Measurements from ENCODE around the gene FES. TPM values are rescaled to one million over a fixed set of nuclear protein-coding genes. Genes with fewer than 3 reads are reported as not detected.
"Not testable (repeated sequence)": the region's sequence is repeated elsewhere in the genome, so short reads cannot be mapped to it uniquely, and the experiment has no call there.

FES gene
- total RNA-seq, 2 experiments from 2014 or later, result 12.2 to 15.6 TPM

DNA sequence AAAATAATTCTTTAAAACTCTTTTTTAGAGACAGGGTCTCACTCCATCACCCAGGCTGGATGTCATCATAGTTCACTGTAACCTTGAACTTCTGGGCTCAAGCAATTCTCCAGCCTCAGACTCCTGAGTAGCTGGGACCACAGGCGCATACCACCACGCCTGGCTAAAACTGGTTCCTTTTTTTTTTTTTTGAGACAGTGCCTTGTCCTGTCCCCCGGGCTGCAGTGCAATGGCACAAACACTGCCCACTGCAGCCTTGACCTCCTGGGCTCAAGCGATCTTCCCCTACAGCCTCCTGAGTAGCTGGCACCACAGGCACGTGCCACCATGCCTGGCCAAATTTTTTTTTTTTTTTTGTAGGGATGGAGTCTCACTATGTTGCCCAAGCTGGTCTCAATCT lies 39.6 kb upstream of the FES start:
- intact Hi-C loops (cut with DNase I, micrococcal nuclease), result no loop called here
- no peak for DNase-seq
- H3K4me3 Mint-ChIP-seq, result no peak overlapping the region
- H3K4me1 Mint-ChIP-seq, result peaks cover 33% of the 10 kb centered on the region
- ATAC-seq, result no peak
- POLR2A ChIA-PET, result interaction anchor here (0.5 to 1.2 kb wide), 6 partner anchors 15 to 255 kb away, joined by 3 to 5 read pairs (median 4); partner anchors contain the start of gene SV2B
- no peaks in the 10 kb centered on the region for H3K27me3 Mint-ChIP-seq
- H3K9me3 Mint-ChIP-seq (ENCODE audit: low read depth), result no peaks in the 10 kb centered on the region
- peak overlapping the region; percentile 83 for H3K27ac Mint-ChIP-seq
- H3K36me3 Mint-ChIP-seq (ENCODE audit: low read depth), result peaks cover 17% of the 10 kb centered on the region
- CTCF ChIA-PET, result interaction anchor here (1.8 kb wide), 1 partner anchor 15 kb away, joined by 7 read pairs; no protein-coding TSS in a partner anchor

DNA sequence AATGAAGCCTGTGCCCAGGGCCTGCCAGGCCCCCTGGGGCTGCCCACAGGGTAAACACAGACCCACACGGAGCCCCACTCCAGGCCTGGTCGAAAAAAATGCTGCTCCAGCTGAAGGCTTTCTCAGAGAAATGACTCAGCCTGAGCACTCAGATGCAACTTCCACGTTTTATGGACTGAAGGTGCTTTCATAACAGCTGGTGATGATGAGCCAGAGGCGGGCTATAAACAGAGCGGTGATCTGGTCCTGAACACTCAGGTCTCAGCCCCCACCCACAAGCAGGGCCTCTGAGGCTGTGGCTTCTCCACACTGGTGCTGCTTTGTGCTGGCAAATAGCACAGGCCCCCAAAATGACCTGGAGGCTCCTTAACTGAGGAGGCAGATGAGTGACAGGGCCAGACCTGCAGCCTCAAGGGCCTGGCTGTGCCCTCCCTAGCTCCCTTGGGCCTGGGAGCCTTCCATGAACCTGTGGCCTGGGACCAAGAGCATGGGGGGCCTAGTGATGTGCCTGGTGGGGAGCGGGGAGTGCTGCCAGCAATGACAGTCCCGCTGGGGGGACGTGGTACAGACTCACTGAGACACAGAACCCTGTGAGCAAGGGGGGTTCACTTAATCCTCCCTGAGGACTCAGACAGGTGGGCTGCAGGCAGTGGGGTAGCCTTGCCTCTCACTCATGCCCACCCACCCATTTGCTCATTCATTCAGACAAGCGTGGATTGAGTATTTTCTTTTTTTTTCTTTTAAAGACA lies 38.9 kb upstream of the FES start:
- Mint-ChIP-seq H3K4me1 (peaks cover 26% of the 10 kb centered on the region), H3K27ac (peak overlapping the region; percentile 83), H3K9me3 (ENCODE audit: low read depth) (no peaks in the 10 kb centered on the region), H3K27me3 (no peaks in the 10 kb centered on the region), H3K4me3 (no peak overlapping the region), H3K36me3 (ENCODE audit: low read depth) (peaks cover 12% of the 10 kb centered on the region)
- DNase-seq, result peak; percentile 86
- intact Hi-C loops (cut with DNase I, micrococcal nuclease), result no loop called here
- ATAC-seq, result peak; percentile 98
- ChIA-PET CTCF (interaction anchor here (0.6 to 1.8 kb wide), 3 partner anchors 16 to 600 kb away, joined by 4 to 7 read pairs (median 4); no protein-coding TSS in a partner anchor), POLR2A (interaction anchor here (0.5 to 1.2 kb wide), 5 partner anchors 15 to 254 kb away, joined by 3 to 5 read pairs (median 4); partner anchors contain the start of gene SV2B)

DNA sequence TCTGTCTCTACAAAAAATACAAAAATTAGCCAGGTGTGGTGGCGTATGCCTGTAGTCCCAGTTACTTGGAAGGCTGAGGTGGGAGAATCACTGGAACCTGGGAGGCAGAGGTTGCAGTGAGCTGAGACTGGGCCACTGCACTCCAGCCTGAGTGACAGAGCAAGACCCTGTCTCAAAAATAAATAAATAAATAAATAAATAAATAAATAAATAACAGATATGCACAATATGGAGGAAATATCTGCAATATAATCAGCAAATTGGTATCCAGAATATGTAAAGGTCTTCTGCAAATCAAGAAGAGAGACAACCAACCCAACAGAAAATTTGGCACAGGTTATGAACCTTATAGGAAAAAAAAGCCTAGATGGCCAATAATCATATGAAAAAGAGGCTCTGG lies 34.9 kb upstream of the FES start:
- ChIA-PET CTCF (interaction anchor here (1.0 kb wide), 1 partner anchor 37 kb away, joined by 4 read pairs; no protein-coding TSS in a partner anchor), POLR2A (interaction anchor here (3.6 kb wide), 1 partner anchor 11 kb away, joined by 40 read pairs; no protein-coding TSS in a partner anchor)
- Mint-ChIP-seq H3K36me3 (ENCODE audit: low read depth) (peaks cover 16% of the 10 kb centered on the region), H3K4me1 (peaks cover 50% of the 10 kb centered on the region)
- intact Hi-C loops (cut with DNase I, micrococcal nuclease); ATAC-seq; DNase-seq; H3K27ac Mint-ChIP-seq; H3K27me3 Mint-ChIP-seq; H3K9me3 Mint-ChIP-seq (ENCODE audit: low read depth); H3K4me3 Mint-ChIP-seq: not testable (repeated sequence)

DNA sequence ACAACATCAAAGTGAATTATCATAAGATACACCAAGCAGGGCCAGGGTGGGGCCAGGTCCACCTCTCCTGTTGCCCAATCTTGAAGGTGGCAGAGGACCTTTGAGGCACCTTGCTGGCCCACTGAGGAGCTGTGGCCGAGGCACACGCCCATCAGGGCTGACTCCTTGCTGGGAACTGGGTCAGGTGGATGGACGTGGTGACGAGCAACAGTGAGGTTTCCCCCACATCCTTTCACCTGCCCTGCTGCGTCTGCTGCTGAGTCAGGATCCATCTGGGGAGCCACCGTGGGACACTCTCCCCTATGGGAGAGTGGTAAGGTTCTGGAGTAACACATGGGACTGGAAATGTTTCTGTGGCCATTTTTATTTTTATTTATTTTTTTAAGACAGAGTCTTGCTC lies 33.2 kb upstream of the FES start:
- ChIA-PET CTCF (interaction anchor here (0.8 to 3.1 kb wide), 5 partner anchors 13 to 82 kb away, joined by 3 to 29 read pairs (median 8); partner anchors contain the start of gene HDDC3), POLR2A (interaction anchor here (0.6 to 3.6 kb wide), 3 partner anchors 7 to 21 kb away, joined by 3 to 40 read pairs (median 20); no protein-coding TSS in a partner anchor)
- H3K4me3 Mint-ChIP-seq, result peak overlapping the region; percentile 41
- H3K36me3 Mint-ChIP-seq (ENCODE audit: low read depth), result peaks cover 17% of the 10 kb centered on the region
- peak; percentile 33 for ATAC-seq
- H3K27me3 Mint-ChIP-seq, result no peaks in the 10 kb centered on the region
- H3K4me1 Mint-ChIP-seq, result peaks cover 53% of the 10 kb centered on the region
- H3K9me3 Mint-ChIP-seq (ENCODE audit: low read depth), result no peaks in the 10 kb centered on the region
- intact Hi-C loops (cut with DNase I, micrococcal nuclease), result no loop called here
- DNase-seq, result peak; percentile 69
- H3K27ac Mint-ChIP-seq, result peak overlapping the region; percentile 95

DNA sequence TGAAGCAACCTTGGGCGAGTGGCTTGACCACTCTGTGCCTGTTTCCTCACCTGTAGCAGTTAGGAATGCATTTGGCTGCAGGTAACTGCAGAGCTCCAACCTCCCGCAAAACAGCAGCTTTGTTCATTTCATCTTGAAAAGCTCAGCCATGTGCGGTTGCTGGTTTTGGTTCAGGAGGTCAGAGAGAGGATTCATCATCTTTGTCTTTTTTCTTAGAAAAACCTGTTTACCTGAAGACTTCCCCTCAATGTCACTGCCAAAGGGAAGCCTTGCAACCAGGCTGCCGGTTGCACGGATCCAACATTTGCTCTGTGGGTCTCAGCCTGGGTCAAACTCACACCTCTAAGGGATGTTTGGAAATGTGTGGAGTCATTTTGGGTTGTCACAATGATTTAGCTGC lies 32.4 kb upstream of the FES start:
- peaks cover 15% of the 10 kb centered on the region for H3K36me3 Mint-ChIP-seq (ENCODE audit: low read depth)
- H3K27ac Mint-ChIP-seq, result peak overlapping the region; percentile 95
- ChIA-PET POLR2A (interaction anchor here (0.7 to 3.6 kb wide), 9 partner anchors 11 to 80 kb away, joined by 3 to 40 read pairs (median 4); partner anchors contain the start of gene HDDC3), CTCF (interaction anchor here (0.9 to 3.1 kb wide), 6 partner anchors 9 to 80 kb away, joined by 3 to 29 read pairs (median 6); partner anchors contain the start of gene HDDC3)
- peaks cover 59% of the 10 kb centered on the region for H3K4me1 Mint-ChIP-seq
- intact Hi-C loops (cut with DNase I, micrococcal nuclease), result loop anchor here (1.0 kb wide), 3 partner anchors 14 to 22 kb away; no protein-coding TSS in a partner anchor
- peak; percentile 69 for DNase-seq
- H3K4me3 Mint-ChIP-seq, result peak overlapping the region; percentile 41
- peak; percentile 2 for ATAC-seq
- no peaks in the 10 kb centered on the region for H3K27me3 Mint-ChIP-seq
- H3K9me3 Mint-ChIP-seq (ENCODE audit: low read depth), result no peaks in the 10 kb centered on the region

DNA sequence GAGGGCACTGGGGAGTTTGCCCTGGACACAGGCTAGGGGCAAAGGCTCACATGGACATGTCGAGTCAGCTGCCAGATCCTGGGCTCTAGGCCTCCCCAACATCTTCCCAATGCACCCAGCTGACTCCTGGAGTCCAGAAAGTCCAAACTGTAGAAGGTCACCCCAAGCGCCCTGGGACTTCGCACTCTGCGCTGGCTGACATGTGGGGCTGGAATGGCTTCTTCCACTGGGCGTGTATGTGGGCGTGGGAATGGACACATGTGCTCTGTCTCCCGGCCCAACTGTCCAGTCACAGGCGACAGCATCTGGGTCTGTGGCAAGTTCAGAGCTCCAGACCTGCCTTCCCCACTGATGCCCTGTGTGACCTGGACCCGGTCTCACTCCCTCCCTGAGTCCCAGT lies 29.2 kb upstream of the FES start:
- H3K27ac Mint-ChIP-seq, result peak overlapping the region; percentile 94
- H3K27me3 Mint-ChIP-seq, result no peaks in the 10 kb centered on the region
- POLR2A ChIA-PET, result interaction anchor here (0.7 to 1.1 kb wide), 3 partner anchors 17 to 40 kb away, joined by 3 to 7 read pairs (median 4); no protein-coding TSS in a partner anchor
- peaks cover 15% of the 10 kb centered on the region for H3K36me3 Mint-ChIP-seq (ENCODE audit: low read depth)
- DNase-seq (no peak), ATAC-seq (no peak)
- H3K9me3 Mint-ChIP-seq (ENCODE audit: low read depth), result no peaks in the 10 kb centered on the region
- intact Hi-C loops (cut with DNase I, micrococcal nuclease), result no loop called here
- CTCF ChIA-PET, result interaction anchor here (0.6 to 1.4 kb wide), 3 partner anchors 14 to 29 kb away, joined by 3 to 8 read pairs (median 4); no protein-coding TSS in a partner anchor
- H3K4me3 Mint-ChIP-seq, result no peak overlapping the region
- peaks cover 78% of the 10 kb centered on the region for H3K4me1 Mint-ChIP-seq

DNA sequence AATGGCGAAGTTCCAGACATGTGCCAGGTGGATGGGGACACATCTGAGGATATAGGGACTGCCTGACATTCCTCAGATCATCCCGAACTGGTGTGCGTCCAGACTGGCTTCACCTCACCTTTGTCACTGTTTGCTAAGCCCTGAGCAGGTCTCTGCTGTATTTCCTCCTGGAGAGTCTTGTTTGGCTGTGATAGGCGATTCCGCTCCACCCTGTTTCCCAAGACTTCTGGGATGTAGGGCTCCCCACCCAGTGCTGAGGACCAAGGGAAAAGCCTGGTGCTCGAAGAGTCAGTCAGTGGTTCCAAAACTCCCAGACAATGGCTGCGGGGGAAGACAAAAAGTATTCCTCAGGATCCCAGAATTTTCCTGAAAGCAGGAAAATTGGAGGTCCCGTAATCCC lies 27.0 kb upstream of the FES start:
- ATAC-seq, result no peak
- peaks cover 66% of the 10 kb centered on the region for H3K4me1 Mint-ChIP-seq
- POLR2A ChIA-PET, result no interaction called here
- no peak overlapping the region for H3K4me3 Mint-ChIP-seq
- H3K27me3 Mint-ChIP-seq, result no peaks in the 10 kb centered on the region
- no peaks in the 10 kb centered on the region for H3K9me3 Mint-ChIP-seq (ENCODE audit: low read depth)
- peaks cover 8% of the 10 kb centered on the region for H3K36me3 Mint-ChIP-seq (ENCODE audit: low read depth)
- CTCF ChIA-PET, result no interaction called here
- intact Hi-C loops (cut with DNase I, micrococcal nuclease), result loop anchor here in 1 of 2 experiments (2.0 kb wide), 1 partner anchor 15 kb away; no protein-coding TSS in a partner anchor
- no peak for DNase-seq
- peak overlapping the region; percentile 84 for H3K27ac Mint-ChIP-seq

DNA sequence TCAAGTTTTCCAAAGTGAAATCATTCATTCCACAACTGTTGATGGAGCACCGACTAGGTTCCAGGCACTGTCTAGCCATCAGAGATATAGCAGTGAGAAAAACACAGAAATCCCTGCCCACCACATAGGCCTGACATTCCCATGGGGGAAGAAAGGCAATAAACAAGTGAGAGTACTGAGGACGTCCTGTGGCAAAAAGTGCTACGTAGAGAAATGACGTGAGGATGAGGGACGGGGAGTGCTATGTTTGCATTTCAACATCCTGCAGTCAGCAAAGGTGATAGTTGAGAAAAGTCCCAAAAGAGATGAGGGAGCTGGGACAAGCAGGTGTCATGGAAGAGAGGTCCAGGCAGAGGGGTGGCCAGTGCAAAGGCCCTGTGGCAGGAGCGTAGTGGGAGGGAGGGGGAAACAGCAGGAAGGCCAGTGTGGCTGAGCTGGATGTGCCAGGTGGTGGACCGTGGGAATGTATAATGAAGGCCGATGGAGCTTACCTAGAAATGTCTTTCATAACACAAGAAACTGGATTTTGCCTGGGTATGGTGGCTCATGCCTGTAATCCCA lies 26.3 kb upstream of the FES start:
- intact Hi-C loops (cut with DNase I, micrococcal nuclease), result loop anchor here in 1 of 2 experiments (2.0 kb wide), 1 partner anchor 15 kb away; no protein-coding TSS in a partner anchor

DNA sequence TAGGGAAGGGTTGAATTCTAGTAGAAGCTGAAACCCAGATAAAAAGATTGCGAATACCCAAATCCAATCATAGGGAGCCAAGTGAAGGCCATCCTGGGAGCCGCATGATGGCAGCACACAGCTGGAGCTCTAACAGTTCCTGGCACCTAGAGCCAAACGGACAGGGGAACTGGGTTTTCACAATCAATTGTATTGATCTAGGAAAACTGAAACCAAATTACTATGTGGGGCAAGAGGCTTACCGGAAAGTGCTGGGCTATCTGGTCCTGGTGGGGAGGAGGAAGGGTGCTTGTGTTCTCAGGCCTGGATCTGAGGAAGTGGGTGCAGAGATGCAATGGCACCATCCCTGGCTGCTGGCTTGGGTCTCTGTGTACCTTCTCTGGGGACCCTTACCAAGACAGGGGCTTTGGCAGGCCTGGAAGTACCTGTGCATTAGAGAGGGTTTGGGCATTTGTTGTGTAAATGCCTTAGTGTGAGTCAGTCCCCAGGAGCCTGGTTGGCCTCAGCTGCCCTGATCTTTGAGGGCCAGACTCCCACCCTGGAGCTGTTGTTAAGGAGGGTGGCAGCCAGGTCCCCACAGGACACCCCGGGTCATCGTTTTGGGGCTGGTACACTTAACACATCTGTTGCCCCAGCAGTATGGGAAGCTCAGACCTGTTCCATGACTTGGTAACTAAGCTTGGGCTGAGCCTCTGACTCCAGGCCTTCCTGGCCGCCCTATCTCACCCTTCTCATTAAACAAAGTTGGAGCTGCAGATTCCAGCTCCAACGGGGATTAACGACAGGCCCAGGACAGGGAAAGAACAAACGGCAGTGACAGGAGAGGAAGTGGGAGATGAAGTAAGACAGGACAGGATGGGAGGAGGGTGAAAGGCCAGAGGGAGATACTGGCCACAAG lies 24.8 kb upstream of the FES start:
- DNase-seq (no peak), ATAC-seq (no peak)
- ChIA-PET CTCF (interaction anchor here (0.7 to 1.2 kb wide), 3 partner anchors 22 to 82 kb away, joined by 3 to 4 read pairs (median 3); no protein-coding TSS in a partner anchor), POLR2A (interaction anchor here (0.6 to 2.0 kb wide), 3 partner anchors 16 to 119 kb away, joined by 3 to 6 read pairs (median 5); no protein-coding TSS in a partner anchor)
- Mint-ChIP-seq H3K36me3 (ENCODE audit: low read depth) (peaks cover 1% of the 10 kb centered on the region), H3K4me1 (peaks cover 66% of the 10 kb centered on the region), H3K27ac (peak overlapping the region; percentile 84), H3K27me3 (no peaks in the 10 kb centered on the region), H3K4me3 (no peak overlapping the region), H3K9me3 (ENCODE audit: low read depth) (no peaks in the 10 kb centered on the region)
- intact Hi-C loops (cut with DNase I, micrococcal nuclease), result no loop called here

More for the DNA sequence above, 26.3 kb upstream of the FES start:
- H3K4me1 Mint-ChIP-seq, result peaks cover 60% of the 10 kb centered on the region
- POLR2A ChIA-PET, result no interaction called here
- peak overlapping the region; percentile 84 for H3K27ac Mint-ChIP-seq
- ATAC-seq, result no peak
- peaks cover 8% of the 10 kb centered on the region for H3K36me3 Mint-ChIP-seq (ENCODE audit: low read depth)
- DNase-seq, result no peak
- CTCF ChIA-PET, result no interaction called here
- H3K4me3 Mint-ChIP-seq, result no peak overlapping the region
- no peaks in the 10 kb centered on the region for H3K27me3 Mint-ChIP-seq
- H3K9me3 Mint-ChIP-seq (ENCODE audit: low read depth), result no peaks in the 10 kb centered on the region

DNA sequence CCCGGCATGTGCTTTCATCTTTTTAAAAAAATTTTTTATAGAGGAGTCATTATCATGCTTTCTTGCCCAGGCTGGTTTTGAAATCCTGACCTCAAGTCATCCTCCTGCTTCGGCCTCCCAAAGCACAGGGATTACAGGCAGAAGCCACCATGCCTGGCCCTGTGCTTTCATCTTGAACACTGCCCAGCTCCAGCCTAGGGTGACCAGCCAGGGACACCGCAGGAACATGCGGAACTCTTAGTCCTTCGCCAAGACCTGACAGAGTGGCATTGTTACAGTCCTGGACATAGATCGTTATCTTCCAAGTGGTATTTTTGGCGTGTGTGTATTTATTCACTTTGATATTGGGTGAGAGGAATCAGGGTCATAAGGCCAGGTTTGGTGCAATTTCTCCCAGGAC lies 23.9 kb upstream of the FES start:
- Mint-ChIP-seq H3K4me1 (peaks cover 63% of the 10 kb centered on the region), H3K36me3 (ENCODE audit: low read depth) (no peaks in the 10 kb centered on the region), H3K4me3 (no peak overlapping the region), H3K27ac (peak overlapping the region; percentile 60), H3K27me3 (no peaks in the 10 kb centered on the region), H3K9me3 (ENCODE audit: low read depth) (no peaks in the 10 kb centered on the region)
- ChIA-PET POLR2A (interaction anchor here (2.0 kb wide), 1 partner anchor 23 kb away, joined by 6 read pairs; no protein-coding TSS in a partner anchor), CTCF (no interaction called here)
- DNase-seq (no peak), ATAC-seq (no peak)
- intact Hi-C loops (cut with DNase I, micrococcal nuclease), result no loop called here
